Activated naive CD8-positive, alpha-beta T cell (primary cell): ENCODE measurements around the gene PCP4L1.
"Not testable (repeated sequence)": the region's sequence is repeated elsewhere in the genome, so short reads cannot be mapped to it uniquely, and the experiment has no call there.

ENCODE experiments used
- H3K27ac Mint-ChIP-seq: one replicate; pipeline ENCODE4 v1.8.0; 2021; ENCODE audit warnings: mixed read lengths
- H3K27me3 Mint-ChIP-seq: one replicate; pipeline ENCODE4 v1.8.0; 2021; ENCODE audit warnings: mixed read lengths
- H3K36me3 Mint-ChIP-seq: one replicate; pipeline ENCODE4 v1.8.0; 2021; ENCODE audit warnings: mixed read lengths
- H3K4me1 Mint-ChIP-seq: one replicate; pipeline ENCODE4 v1.8.0; 2021; ENCODE audit warnings: low read depth, mixed read lengths
- H3K4me3 Mint-ChIP-seq: one replicate; pipeline ENCODE4 v1.8.0; 2021; ENCODE audit warnings: mild to moderate bottlenecking, mixed read lengths
- H3K9me3 Mint-ChIP-seq: one replicate; pipeline ENCODE4 v1.8.0; 2021; ENCODE audit warnings: low read depth, mixed read lengths

The PCP4L1 gene

GRCh38 chr1:161250829-161251228, 7.7 kb upstream of the PCP4L1 start:
- Mint-ChIP-seq H3K4me1 (no peaks in the 10 kb centered on the region), H3K9me3 (no peaks in the 10 kb centered on the region), H3K27ac (no peak overlapping the region), H3K36me3 (no peaks in the 10 kb centered on the region), H3K4me3 (no peak overlapping the region), H3K27me3 (peaks cover 4% of the 10 kb centered on the region)

GRCh38 chr1:161251579-161251978, 7.0 kb upstream of the PCP4L1 start:
- Mint-ChIP-seq H3K27me3 (peaks cover 9% of the 10 kb centered on the region), H3K4me3 (no peak overlapping the region), H3K27ac (no peak overlapping the region), H3K36me3 (peaks cover 3% of the 10 kb centered on the region), H3K4me1 (no peaks in the 10 kb centered on the region), H3K9me3 (no peaks in the 10 kb centered on the region)

GRCh38 chr1:161255302-161255701, 3.2 kb upstream of the PCP4L1 start:
- not testable (repeated sequence) for H3K4me3 Mint-ChIP-seq, H3K27ac Mint-ChIP-seq, H3K9me3 Mint-ChIP-seq
- peaks cover 19% of the 10 kb centered on the region for H3K4me1 Mint-ChIP-seq
- H3K27me3 Mint-ChIP-seq, result peaks cover 32% of the 10 kb centered on the region
- H3K36me3 Mint-ChIP-seq, result peaks cover 15% of the 10 kb centered on the region

DNA sequence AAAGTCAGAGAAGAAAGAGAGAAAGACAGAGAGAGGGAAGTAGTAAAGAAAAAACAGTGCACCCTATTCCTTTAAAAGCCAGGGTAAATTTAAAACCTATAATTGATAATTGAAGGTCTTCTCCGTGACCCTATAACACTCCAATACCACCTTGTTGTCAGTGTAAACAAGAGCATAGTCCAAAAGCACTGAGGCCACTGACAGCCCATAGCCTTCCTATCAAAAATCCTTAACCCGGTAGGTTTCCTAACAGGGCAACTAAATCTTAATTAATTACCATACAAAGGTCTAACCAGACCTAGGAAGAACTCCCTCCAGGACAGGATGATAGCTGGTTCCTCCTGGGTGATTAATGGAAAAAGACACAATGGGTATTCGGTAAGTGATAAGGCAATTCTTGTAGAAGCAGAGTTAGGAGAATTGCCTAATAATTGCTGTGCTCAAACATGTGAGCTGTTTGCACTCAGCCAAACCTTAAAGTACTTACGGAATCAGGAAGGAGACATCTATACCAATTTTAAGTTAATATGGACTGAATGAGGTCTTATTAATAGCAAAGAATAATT, 2.5 kb upstream of the PCP4L1 start:
- not testable (repeated sequence) for H3K9me3 Mint-ChIP-seq, H3K4me3 Mint-ChIP-seq, H3K27ac Mint-ChIP-seq
- Mint-ChIP-seq H3K27me3 (peaks cover 36% of the 10 kb centered on the region), H3K4me1 (peaks cover 21% of the 10 kb centered on the region), H3K36me3 (peaks cover 15% of the 10 kb centered on the region)

DNA sequence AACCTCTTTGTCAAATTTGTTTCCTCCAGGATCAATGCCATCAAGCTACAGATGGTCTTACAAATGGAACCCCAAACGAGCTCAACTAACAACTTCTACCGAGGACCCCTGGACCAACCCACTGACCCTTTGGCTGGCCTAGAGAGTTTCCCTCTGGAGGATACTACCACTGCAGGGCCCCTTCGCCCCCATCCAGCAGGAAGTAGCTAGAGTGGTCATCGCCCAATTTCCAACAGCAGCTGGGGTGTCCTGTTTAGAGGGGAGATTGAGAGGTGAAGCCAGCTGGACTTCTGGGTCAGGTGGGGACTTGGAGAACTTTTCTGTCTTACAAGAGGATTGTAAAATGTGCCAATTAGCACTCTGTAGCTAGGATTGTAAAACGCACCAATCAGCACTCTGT, 1.4 kb upstream of the PCP4L1 start:
- Mint-ChIP-seq H3K4me1 (peaks cover 24% of the 10 kb centered on the region), H3K36me3 (peaks cover 15% of the 10 kb centered on the region), H3K27me3 (peaks cover 44% of the 10 kb centered on the region)
- H3K27ac Mint-ChIP-seq, H3K4me3 Mint-ChIP-seq, H3K9me3 Mint-ChIP-seq: not testable (repeated sequence)

DNA sequence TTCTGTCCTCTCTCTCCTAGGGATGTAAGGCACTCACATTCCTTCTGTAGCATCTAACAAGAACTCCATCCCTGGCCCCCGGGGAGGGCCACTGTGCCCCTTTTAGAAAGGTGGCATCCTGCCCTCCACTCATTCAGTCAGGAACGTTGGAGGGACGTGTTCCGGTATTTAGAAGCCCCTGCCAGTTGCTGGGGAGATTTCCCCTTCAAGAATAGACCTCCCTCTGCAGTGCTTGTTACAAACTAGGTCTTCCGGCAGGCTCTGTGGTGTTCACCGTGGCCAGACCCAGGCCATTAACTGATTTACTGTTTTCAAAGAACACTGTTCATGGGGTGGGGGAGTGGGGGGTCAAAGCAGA, 779 bp downstream of the PCP4L1 start:
- peaks cover 24% of the 10 kb centered on the region for H3K4me1 Mint-ChIP-seq
- H3K27ac Mint-ChIP-seq, result no peak overlapping the region
- H3K36me3 Mint-ChIP-seq, result peaks cover 15% of the 10 kb centered on the region
- H3K27me3 Mint-ChIP-seq, result peaks cover 48% of the 10 kb centered on the region
- H3K9me3 Mint-ChIP-seq, result peaks cover 3% of the 10 kb centered on the region
- peak overlapping the region; percentile 78 for H3K4me3 Mint-ChIP-seq

DNA sequence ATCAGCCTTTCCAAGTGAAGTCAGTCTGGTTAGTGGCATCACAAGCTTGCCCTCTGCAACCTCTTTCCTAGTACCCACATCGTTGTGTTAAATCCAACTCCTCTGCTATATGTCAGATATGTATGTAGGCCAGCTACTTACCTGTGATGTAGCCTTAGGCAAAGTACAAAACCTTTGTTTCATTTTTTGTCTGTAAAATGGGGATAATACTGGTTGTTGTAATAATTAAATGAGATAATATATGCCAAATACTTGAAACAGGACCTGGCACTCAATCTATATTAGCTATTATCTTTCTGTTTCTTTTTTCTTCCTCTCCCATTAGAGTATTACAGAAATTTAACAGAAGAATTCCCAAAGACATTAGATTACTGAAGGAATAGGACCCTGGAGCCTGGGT, 1.2 kb downstream of the PCP4L1 start:
- peaks cover 15% of the 10 kb centered on the region for H3K36me3 Mint-ChIP-seq
- H3K4me1 Mint-ChIP-seq, result peaks cover 24% of the 10 kb centered on the region
- H3K4me3 Mint-ChIP-seq, result peak overlapping the region; percentile 78
- H3K9me3 Mint-ChIP-seq, result peaks cover 3% of the 10 kb centered on the region
- no peak overlapping the region for H3K27ac Mint-ChIP-seq
- peaks cover 48% of the 10 kb centered on the region for H3K27me3 Mint-ChIP-seq

DNA sequence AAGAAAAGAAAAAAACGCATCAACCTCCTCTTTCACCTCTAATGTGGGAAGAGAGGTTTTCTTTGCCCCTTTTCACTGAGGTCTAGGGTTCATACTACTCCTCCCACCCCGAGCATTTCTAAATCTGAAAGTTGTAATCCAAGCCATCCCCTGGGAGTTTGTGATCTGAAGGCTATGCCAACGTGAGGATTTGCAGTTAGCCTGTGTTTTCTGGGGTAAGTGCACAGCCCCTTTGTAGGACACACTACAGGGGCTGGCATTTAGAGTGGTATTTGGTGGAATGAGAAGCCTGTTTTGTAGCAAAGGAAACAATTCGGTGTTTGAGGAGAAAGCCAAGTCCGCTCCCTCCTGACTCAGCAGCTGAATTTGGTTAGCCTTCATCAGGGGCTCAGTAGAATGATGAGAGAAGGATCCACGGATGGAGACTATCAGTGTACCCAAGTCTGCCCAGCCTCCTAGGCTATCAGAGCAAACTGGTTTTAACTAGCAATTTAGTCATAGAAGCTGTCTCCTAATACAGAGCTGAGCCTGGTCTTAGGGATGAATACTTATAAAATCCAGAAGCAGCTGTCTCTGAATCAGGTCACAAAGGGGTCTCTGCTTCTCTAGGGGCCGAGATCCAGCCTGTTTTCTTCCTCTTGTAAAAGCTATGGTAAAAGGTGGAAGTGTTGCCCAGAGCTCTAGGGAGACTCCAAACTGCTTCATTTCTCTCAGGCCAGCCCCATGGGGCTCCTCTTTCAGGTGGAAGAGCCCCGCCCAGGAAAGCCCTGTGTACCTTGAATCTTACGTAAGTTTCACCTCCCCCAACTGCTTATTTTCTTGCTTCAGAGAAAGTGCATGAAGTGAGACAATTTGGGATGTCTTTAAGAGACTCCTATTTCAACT, 2.1 kb downstream of the PCP4L1 start:
- H3K4me1 Mint-ChIP-seq, result peaks cover 24% of the 10 kb centered on the region
- no peak overlapping the region for H3K4me3 Mint-ChIP-seq
- peaks cover 3% of the 10 kb centered on the region for H3K9me3 Mint-ChIP-seq
- peaks cover 46% of the 10 kb centered on the region for H3K27me3 Mint-ChIP-seq
- H3K36me3 Mint-ChIP-seq, result peaks cover 15% of the 10 kb centered on the region
- H3K27ac Mint-ChIP-seq, result no peak overlapping the region

- Mint-ChIP-seq H3K4me1 (peaks cover 24% of the 10 kb centered on the region), H3K4me3 (no peak overlapping the region), H3K27ac (no peak overlapping the region), H3K36me3 (peaks cover 13% of the 10 kb centered on the region), H3K9me3 (peaks cover 3% of the 10 kb centered on the region), H3K27me3 (peaks cover 40% of the 10 kb centered on the region)
Measured at GRCh38 chr1:161261261-161262235, 3.0 kb downstream of the PCP4L1 start.

DNA sequence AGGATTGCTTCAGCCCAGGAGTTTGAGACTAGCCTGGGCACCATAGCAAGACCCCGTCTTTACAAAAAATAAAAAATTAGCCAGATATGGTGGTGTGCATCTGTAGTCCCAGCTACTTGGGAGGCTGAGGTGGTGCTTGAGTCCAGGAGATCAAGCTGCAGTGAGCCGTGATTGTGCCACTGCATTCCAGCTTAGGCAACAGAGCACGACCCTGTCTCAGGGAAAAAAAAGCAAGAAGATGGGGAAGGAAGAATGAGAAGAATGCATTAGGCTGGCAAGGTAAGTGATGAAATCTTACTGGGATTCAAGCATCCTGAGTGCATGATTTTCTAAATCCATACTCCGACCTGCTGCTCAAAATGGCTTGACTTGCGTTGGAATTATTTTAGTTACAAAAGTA, 6.8 kb downstream of the PCP4L1 start:
- no peaks in the 10 kb centered on the region for H3K36me3 Mint-ChIP-seq
- no peak overlapping the region for H3K4me3 Mint-ChIP-seq
- H3K27me3 Mint-ChIP-seq, result peaks cover 16% of the 10 kb centered on the region
- peaks cover 6% of the 10 kb centered on the region for H3K4me1 Mint-ChIP-seq
- H3K9me3 Mint-ChIP-seq, result no peaks in the 10 kb centered on the region
- H3K27ac Mint-ChIP-seq, result no peak overlapping the region

DNA sequence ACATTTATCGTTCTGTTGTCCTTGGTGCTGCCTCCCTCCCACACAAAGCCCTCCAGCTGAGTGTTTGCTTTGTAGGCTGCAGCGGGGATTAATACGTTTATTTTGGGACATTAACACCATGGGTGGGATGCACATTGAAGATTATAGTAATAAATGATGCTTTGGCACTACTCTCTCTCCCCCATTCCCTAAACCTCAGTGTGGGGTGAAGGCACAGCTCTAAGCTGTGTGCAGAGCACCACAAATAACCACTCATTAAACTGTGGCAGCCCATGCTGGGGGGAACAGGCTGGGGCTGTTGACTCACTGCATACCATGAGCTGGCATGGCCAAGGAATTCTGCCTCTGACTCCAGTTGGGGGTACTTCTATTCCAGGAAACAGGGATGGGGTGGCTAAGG, 7.7 kb downstream of the PCP4L1 start:
- Mint-ChIP-seq H3K4me1 (peaks cover 3% of the 10 kb centered on the region), H3K27me3 (peaks cover 12% of the 10 kb centered on the region), H3K27ac (no peak overlapping the region), H3K4me3 (no peak overlapping the region), H3K9me3 (no peaks in the 10 kb centered on the region), H3K36me3 (no peaks in the 10 kb centered on the region)

DNA sequence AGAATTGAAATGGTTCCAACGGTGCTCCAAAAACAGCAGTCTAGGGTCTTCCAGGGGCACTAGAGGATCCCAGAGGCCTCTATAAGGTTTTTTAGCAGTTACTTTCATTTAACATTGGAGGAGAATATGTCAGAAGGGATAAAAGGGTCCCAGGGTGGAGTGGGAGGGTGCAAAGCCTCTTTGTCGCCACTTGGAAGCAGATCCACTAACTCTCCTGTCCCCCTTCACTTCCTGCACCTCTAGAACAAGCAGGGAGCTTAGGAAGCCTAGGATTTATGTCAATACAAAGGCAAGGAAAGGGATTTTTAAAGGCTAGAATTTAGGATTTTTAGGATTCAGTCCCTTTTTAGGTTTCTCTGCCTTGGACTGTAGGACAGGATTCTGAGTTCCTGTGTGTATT, 8.3 kb downstream of the PCP4L1 start:
- Mint-ChIP-seq H3K9me3 (no peaks in the 10 kb centered on the region), H3K4me3 (no peak overlapping the region), H3K4me1 (no peaks in the 10 kb centered on the region), H3K27me3 (peaks cover 8% of the 10 kb centered on the region), H3K27ac (no peak overlapping the region), H3K36me3 (no peaks in the 10 kb centered on the region)

DNA sequence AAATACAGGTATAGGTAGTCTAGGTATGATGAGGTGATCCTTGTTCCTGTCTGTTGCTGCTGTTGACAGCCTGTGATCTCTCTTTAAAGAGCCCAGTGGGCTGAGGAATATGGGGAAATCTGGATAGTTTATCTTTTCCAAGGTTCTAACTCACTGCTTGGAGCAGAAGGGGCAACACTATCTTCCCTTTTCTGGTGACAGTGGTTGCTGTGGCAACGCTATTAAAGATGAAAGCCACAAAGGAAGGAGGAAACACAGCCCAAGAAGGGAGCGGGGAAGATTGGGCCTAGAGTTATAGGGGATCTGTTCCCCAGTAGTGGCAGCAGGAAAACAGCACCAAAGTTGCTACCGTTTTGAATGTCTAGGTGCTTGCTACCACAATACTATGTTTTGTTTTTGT, 8.8 kb downstream of the PCP4L1 start:
- Mint-ChIP-seq H3K4me1 (no peaks in the 10 kb centered on the region), H3K27ac (no peak overlapping the region), H3K27me3 (peaks cover 7% of the 10 kb centered on the region), H3K36me3 (no peaks in the 10 kb centered on the region), H3K4me3 (no peak overlapping the region), H3K9me3 (no peaks in the 10 kb centered on the region)

DNA sequence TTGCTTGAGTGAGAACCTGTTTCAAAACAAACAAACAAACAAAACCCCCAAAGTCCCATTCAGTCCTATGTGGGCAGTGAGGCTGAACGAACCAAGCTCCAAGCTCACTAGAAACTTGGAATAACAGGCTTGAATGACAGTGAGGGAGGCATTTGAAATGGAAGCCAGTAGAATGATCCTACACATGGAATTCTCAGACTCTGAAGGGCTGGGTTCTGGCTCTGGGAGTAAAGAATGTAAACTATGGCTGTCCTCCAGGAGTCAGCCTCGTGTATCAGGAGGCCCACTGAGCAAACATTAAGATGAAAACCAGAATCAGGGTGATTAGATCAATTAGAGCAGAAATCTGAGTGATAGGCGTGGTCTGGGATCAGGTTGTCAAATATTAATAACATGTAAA, 14.9 kb downstream of the PCP4L1 start:
- Mint-ChIP-seq H3K4me3 (no peak overlapping the region), H3K27ac (no peak overlapping the region), H3K4me1 (no peaks in the 10 kb centered on the region), H3K36me3 (no peaks in the 10 kb centered on the region), H3K27me3 (peaks cover 7% of the 10 kb centered on the region), H3K9me3 (no peaks in the 10 kb centered on the region)

DNA sequence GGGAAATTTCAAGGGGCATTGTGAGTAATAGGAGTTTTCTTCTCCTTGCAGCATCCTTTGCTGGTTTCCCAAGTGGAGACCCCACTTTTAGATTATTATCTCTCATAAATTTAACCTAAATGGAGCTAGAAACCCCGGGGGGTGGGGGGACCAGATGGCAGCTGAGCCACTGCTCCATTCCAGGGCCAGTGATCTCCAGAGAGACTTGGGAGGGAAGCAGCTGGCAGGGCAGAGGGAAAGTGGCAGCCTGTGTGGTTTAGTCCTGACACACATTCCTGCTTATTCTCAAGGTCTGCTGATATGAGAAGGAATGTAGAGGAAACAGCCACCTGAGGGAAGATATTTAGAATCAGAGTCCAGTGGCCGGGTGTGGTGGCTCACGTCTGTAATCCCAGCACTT, 16.3 kb downstream of the PCP4L1 start:
- Mint-ChIP-seq H3K27me3 (peaks cover 7% of the 10 kb centered on the region), H3K36me3 (peaks cover 5% of the 10 kb centered on the region), H3K4me3 (no peak overlapping the region), H3K27ac (no peak overlapping the region), H3K4me1 (no peaks in the 10 kb centered on the region), H3K9me3 (no peaks in the 10 kb centered on the region)
